HepG2 (cell line): ENCODE results near the gene GSDME. TPM values are rescaled to one million over a fixed set of nuclear protein-coding genes. Genes with fewer than 3 reads are reported as not detected.
A peak's percentile ranks its signal among the peaks of the same experiment; 100 is the strongest.

ENCODE experiments used
- AKAP8 ChIP-seq: sonication (generic); formaldehyde crosslinking; IDR thresholded peaks from 2 replicates; pipeline ENCODE4 v1.5.1; 2020; ENCODE audit warnings: mild to moderate bottlenecking, missing genetic modification reagents
- DPF2 ChIP-seq: sonication (generic); formaldehyde crosslinking; IDR thresholded peaks from 2 replicates; pipeline ENCODE4 v1.4.0; 2020; ENCODE audit warnings: mild to moderate bottlenecking, low read depth, missing genetic modification reagents, borderline replicate concordance
- NFE2L1 ChIP-seq: sonication (generic); formaldehyde crosslinking; IDR thresholded peaks from 2 replicates; pipeline ENCODE4 v1.4.0; 2020; ENCODE audit warnings: missing genetic modification reagents, mild to moderate bottlenecking, borderline replicate concordance
- PAWR ChIP-seq: sonication (generic); formaldehyde crosslinking; IDR thresholded peaks from 2 replicates; pipeline ENCODE4 v1.4.0; 2020; ENCODE audit warnings: missing genetic modification reagents, mild to moderate bottlenecking, borderline replicate concordance
- POLR2G ChIP-seq: fragments of 200-400 bp; formaldehyde crosslinking; IDR thresholded peaks from 2 replicates; pipeline ENCODE4 v1.6.1; 2018; ENCODE audit warnings: mild to moderate bottlenecking, low read depth, low read length, moderate library complexity
- SP2 ChIP-seq: sonication (generic); formaldehyde crosslinking; IDR thresholded peaks from 2 replicates; pipeline ENCODE4 v1.5.1; 2020; ENCODE audit warnings: mild to moderate bottlenecking, missing genetic modification reagents
- SP5 ChIP-seq: IDR thresholded peaks from 2 replicates; pipeline ENCODE4 v1.6.1; 2016; ENCODE audit warnings: low read depth, borderline replicate concordance
- SSRP1 ChIP-seq: IDR thresholded peaks from 2 replicates; pipeline ENCODE4 v1.6.1; 2016; ENCODE audit warnings: control low read depth
- TAF1 ChIP-seq: sonication (generic); formaldehyde crosslinking; IDR thresholded peaks from 2 replicates; pipeline ENCODE4 v1.4.0; 2020; ENCODE audit warnings: missing genetic modification reagents
- THAP11 ChIP-seq: IDR thresholded peaks from 2 replicates; pipeline ENCODE4 v1.6.1; 2016; ENCODE audit warnings: missing biosample characterization, missing genetic modification reagents
- ZMYM3 ChIP-seq: sonication (generic); formaldehyde crosslinking; IDR thresholded peaks from 2 replicates; pipeline ENCODE4 v1.5.1; 2020; ENCODE audit warnings: mild to moderate bottlenecking, missing genetic modification reagents
- ZMYM4 ChIP-seq: sonication (generic); formaldehyde crosslinking; IDR thresholded peaks from 2 replicates; pipeline ENCODE4 v1.8.1; 2023; ENCODE audit warnings: mild to moderate bottlenecking, missing genetic modification reagents
- ZNF136 ChIP-seq: sonication (generic); formaldehyde crosslinking; IDR thresholded peaks from 2 replicates; pipeline ENCODE4 v1.8.1; 2022; ENCODE audit warnings: low read depth, mild to moderate bottlenecking, moderate library complexity, missing genetic modification reagents
- ZNF18 ChIP-seq: sonication (generic); formaldehyde crosslinking; IDR thresholded peaks from 2 replicates; pipeline ENCODE4 v1.8.0; 2022; ENCODE audit warnings: mild to moderate bottlenecking, missing genetic modification reagents; ENCODE audit not compliant: insufficient replicate concordance
- ZNF441 ChIP-seq: sonication (generic); formaldehyde crosslinking; IDR thresholded peaks from 2 replicates; pipeline ENCODE4 v1.7.0; 2021; ENCODE audit warnings: missing genetic modification reagents, borderline replicate concordance
- ZNF605 ChIP-seq: sonication (generic); formaldehyde crosslinking; IDR thresholded peaks from 2 replicates; pipeline ENCODE4 v1.8.0; 2022; ENCODE audit warnings: mild to moderate bottlenecking, missing genetic modification reagents
- ZNF737 ChIP-seq: sonication (generic); formaldehyde crosslinking; IDR thresholded peaks from 2 replicates; pipeline ENCODE4 v1.5.0; 2020; ENCODE audit warnings: missing genetic modification reagents, mild to moderate bottlenecking, borderline replicate concordance
- polyA plus RNA-seq, 8 experiments: library from polyadenylated mRNA; depleted of rRNA in 3 of 8; stranded (reverse) in 7 of 8; unstranded in 1 of 8; fragments of >200 nt; fragmentation: Illumina TruSeq in 4 of 8; extraction: Trizol in 4 of 8; gene quantifications; 2 replicates each; pipeline versions ENCODE4 v1.2.1 to v1.2.3, GENCODE V29; 2011 to 2016; ENCODE audit warnings: low read depth in 4 of 8, missing spikeins in 1 of 8, mixed read lengths in 1 of 8; ENCODE audit not compliant: insufficient read depth in 1 of 8
- total RNA-seq, 5 experiments: library from RNA; depleted of rRNA; stranded (reverse); fragments of >200 nt; fragmentation: Illumina TruSeq; extraction: Trizol; gene quantifications; 2 replicates each; pipeline ENCODE4 v1.2.3, GENCODE V29; 2016; ENCODE audit warnings: low read depth in 1 of 5
- TF ChIP-seq, protein P1 (sequence below): IDR thresholded peaks from 2 replicates; pipeline ENCODE4 v1.6.1; 2016; ENCODE audit warnings: low read depth, borderline replicate concordance
- TF ChIP-seq, protein P2 (sequence below): sonication (generic); formaldehyde crosslinking; IDR thresholded peaks from 2 replicates; pipeline ENCODE4 v1.5.1; 2020; ENCODE audit warnings: mild to moderate bottlenecking, moderate library complexity, missing genetic modification reagents
- TF ChIP-seq, protein P3 (sequence below): sonication (generic); formaldehyde crosslinking; IDR thresholded peaks from 2 replicates; pipeline ENCODE4 v1.4.0; 2020; ENCODE audit warnings: mild to moderate bottlenecking, missing genetic modification reagents
- TF ChIP-seq, protein P4 (sequence below): sonication (generic); formaldehyde crosslinking; IDR thresholded peaks from 2 replicates; pipeline ENCODE4 v1.4.0; 2020; ENCODE audit warnings: mild to moderate bottlenecking, missing genetic modification reagents, borderline replicate concordance

Gene GSDME
- total and polyA plus RNA-seq, 2 of the 13 experiments (the other 11 are each of a cell fraction or from before 2014, with no cell fraction given): 19.2 to 28.2 TPM

DNA sequence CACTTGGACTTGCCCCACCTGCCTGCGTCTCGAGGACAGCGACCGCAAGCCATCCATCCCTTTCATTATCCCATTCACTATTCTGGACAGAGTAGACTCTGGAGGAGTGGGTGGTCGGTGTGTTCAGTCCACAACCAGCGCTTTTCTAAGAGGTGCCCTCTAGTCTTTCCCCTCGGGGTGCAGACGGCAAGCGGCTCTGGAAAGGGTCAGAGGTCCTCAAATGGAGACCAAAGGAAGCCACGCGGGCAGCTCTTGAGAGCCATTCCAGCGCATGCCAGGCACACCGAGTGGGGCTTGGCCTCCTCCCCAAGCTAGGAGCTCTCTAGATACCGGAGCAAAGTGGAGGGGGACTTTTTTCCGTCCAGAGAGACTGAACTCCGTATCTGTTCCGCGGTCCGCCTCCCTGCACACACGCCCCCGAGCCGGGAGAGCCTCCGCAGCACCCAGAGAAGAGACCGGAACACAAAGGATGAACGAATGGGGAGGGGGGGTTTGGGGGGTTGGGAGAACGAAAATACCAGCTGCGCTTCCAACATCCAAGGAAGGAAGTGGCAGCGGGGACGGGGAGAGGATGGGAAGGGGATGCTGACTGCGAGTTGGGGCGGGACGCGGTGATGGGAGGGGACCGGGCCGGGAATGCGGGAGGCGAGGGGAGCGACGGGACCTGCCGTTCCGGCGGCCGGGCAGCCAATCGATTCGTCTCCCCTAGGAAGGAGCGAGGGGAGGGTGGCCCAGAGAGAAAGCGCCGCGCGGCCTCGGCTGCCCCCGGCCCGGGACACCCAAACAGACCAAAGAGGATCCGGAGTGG is 515 bp downstream of the GSDME start (continued):
- TF ChIP-seq, protein P1, sequence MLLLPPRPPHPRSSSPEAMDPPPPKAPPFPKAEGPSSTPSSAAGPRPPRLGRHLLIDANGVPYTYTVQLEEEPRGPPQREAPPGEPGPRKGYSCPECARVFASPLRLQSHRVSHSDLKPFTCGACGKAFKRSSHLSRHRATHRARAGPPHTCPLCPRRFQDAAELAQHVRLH (CRISPR knock-in tag): no peak
- TF ChIP-seq ZNF18 (CRISPR knock-in tag): no peak
- no peak for TF ChIP-seq ZNF136 (CRISPR knock-in tag)
- no peak for TF ChIP-seq ZNF737 (CRISPR knock-in tag)
- no peak for TF ChIP-seq PAWR (CRISPR knock-in tag)
- peak; percentile 42; the same call in 1 of the 2 replicates for TF ChIP-seq TAF1
- no peak for TF ChIP-seq ZNF441 (CRISPR knock-in tag)
- TF ChIP-seq SP5 (CRISPR knock-in tag): no peak
- no peak for TF ChIP-seq AKAP8 (CRISPR knock-in tag)
- no peak for TF ChIP-seq ZMYM3 (CRISPR knock-in tag)
- no peak for TF ChIP-seq POLR2G
- no peak for TF ChIP-seq DPF2 (CRISPR knock-in tag)
- no peak for TF ChIP-seq ZMYM4 (CRISPR knock-in tag)
- TF ChIP-seq NFE2L1 (CRISPR knock-in tag): no peak
- no peak for TF ChIP-seq THAP11
- TF ChIP-seq, protein P2, sequence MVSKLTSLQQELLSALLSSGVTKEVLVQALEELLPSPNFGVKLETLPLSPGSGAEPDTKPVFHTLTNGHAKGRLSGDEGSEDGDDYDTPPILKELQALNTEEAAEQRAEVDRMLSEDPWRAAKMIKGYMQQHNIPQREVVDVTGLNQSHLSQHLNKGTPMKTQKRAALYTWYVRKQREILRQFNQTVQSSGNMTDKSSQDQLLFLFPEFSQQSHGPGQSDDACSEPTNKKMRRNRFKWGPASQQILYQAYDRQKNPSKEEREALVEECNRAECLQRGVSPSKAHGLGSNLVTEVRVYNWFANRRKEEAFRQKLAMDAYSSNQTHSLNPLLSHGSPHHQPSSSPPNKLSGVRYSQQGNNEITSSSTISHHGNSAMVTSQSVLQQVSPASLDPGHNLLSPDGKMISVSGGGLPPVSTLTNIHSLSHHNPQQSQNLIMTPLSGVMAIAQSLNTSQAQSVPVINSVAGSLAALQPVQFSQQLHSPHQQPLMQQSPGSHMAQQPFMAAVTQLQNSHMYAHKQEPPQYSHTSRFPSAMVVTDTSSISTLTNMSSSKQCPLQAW: no peak
- no peak for TF ChIP-seq SSRP1 (CRISPR knock-in tag)
- TF ChIP-seq ZNF605 (CRISPR knock-in tag): 0 out of 2 replicates have a peak, but pooled peaks have one; percentile 50
- TF ChIP-seq, protein P3, sequence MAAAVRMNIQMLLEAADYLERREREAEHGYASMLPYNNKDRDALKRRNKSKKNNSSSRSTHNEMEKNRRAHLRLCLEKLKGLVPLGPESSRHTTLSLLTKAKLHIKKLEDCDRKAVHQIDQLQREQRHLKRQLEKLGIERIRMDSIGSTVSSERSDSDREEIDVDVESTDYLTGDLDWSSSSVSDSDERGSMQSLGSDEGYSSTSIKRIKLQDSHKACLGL: no peak
- TF ChIP-seq, protein P4, sequence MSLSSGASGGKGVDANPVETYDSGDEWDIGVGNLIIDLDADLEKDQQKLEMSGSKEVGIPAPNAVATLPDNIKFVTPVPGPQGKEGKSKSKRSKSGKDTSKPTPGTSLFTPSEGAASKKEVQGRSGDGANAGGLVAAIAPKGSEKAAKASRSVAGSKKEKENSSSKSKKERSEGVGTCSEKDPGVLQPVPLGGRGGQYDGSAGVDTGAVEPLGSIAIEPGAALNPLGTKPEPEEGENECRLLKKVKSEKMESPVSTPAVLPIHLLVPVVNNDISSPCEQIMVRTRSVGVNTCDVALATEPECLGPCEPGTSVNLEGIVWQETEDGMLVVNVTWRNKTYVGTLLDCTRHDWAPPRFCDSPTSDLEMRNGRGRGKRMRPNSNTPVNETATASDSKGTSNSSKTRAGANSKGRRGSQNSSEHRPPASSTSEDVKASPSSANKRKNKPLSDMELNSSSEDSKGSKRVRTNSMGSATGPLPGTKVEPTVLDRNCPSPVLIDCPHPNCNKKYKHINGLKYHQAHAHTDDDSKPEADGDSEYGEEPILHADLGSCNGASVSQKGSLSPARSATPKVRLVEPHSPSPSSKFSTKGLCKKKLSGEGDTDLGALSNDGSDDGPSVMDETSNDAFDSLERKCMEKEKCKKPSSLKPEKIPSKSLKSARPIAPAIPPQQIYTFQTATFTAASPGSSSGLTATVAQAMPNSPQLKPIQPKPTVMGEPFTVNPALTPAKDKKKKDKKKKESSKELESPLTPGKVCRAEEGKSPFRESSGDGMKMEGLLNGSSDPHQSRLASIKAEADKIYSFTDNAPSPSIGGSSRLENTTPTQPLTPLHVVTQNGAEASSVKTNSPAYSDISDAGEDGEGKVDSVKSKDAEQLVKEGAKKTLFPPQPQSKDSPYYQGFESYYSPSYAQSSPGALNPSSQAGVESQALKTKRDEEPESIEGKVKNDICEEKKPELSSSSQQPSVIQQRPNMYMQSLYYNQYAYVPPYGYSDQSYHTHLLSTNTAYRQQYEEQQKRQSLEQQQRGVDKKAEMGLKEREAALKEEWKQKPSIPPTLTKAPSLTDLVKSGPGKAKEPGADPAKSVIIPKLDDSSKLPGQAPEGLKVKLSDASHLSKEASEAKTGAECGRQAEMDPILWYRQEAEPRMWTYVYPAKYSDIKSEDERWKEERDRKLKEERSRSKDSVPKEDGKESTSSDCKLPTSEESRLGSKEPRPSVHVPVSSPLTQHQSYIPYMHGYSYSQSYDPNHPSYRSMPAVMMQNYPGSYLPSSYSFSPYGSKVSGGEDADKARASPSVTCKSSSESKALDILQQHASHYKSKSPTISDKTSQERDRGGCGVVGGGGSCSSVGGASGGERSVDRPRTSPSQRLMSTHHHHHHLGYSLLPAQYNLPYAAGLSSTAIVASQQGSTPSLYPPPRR (CRISPR knock-in tag): 0 out of 2 replicates have a peak, but pooled peaks have one; percentile 11
- peak; percentile 27; the same call in 1 of the 2 replicates for TF ChIP-seq SP2 (CRISPR knock-in tag)
